ENCODE measurements around the gene XKR3. TPM values are rescaled to one million over a fixed set of nuclear protein-coding genes. Genes with fewer than 3 reads are reported as not detected.
"Not testable (repeated sequence)": the region's sequence is repeated elsewhere in the genome, so short reads cannot be mapped to it uniquely, and the experiment has no call there.

Gene XKR3
- total and polyA plus RNA-seq, 2 experiments from 2014 or later, result 0.33 to 0.98 TPM

- Histone ChIP-seq H3K9me3 (ENCODE audit: low read depth) (no peaks in the 10 kb centered on the region), H3K4me1 (ENCODE audit: insufficient read depth) (no peaks in the 10 kb centered on the region), H2AFZ (no peak overlapping the region), H3K36me3 (replicated peaks; ENCODE audit: insufficient read depth, low read depth) (no peaks in the 10 kb centered on the region), H3K79me2 (no peaks in the 10 kb centered on the region), H4K20me1 (ENCODE audit: insufficient read depth, poor library complexity, severe bottlenecking) (no peaks in the 10 kb centered on the region), H3K4me2 (no peak overlapping the region), H3K27ac (no peak overlapping the region), H3K4me3 (no peak overlapping the region), H3K27me3 (no peaks in the 10 kb centered on the region), H3K9me2 (replicated peaks; ENCODE audit: insufficient read depth) (no peaks in the 10 kb centered on the region)
- no peak for TF ChIP-seq EZH2 (IDR thresholded peaks at IDR 0.05; ENCODE audit: borderline replicate concordance)
- DNase-seq (ENCODE audit: low spot score), result no peak
- 70% methylated on average over 2 of the region's 2 CpGs for WGBS (ENCODE audit: low lambda C conversion rate, missing lambda C conversion rate)
Measured at GRCh38 chr22:16777284-16777924, 47.8 kb downstream of the XKR3 start.

GRCh38 chr22:16776080-16776479 lies 49.1 kb downstream of the XKR3 start:
- Histone ChIP-seq H3K27ac (no peak overlapping the region), H3K27me3 (no peaks in the 10 kb centered on the region), H3K79me2 (no peaks in the 10 kb centered on the region), H3K9me2 (replicated peaks; ENCODE audit: insufficient read depth) (no peaks in the 10 kb centered on the region), H3K36me3 (replicated peaks; ENCODE audit: insufficient read depth, low read depth) (no peaks in the 10 kb centered on the region), H3K4me3 (no peak overlapping the region), H2AFZ (no peak overlapping the region), H3K4me1 (ENCODE audit: insufficient read depth) (no peaks in the 10 kb centered on the region), H3K9me3 (ENCODE audit: low read depth) (no peaks in the 10 kb centered on the region), H4K20me1 (ENCODE audit: insufficient read depth, poor library complexity, severe bottlenecking) (no peaks in the 10 kb centered on the region), H3K4me2 (no peak overlapping the region)
- no peak for DNase-seq (ENCODE audit: low spot score)
- 88% methylated on average over 3 of the region's 3 CpGs for WGBS (ENCODE audit: low lambda C conversion rate, missing lambda C conversion rate)
- TF ChIP-seq EZH2phosphoT487 (IDR thresholded peaks at IDR 0.05; ENCODE audit: low read depth, severe bottlenecking, unreplicated experiment) (no peak), CTCF (IDR thresholded peaks at IDR 0.05; ENCODE audit: poor library complexity) (no peak), EZH2 (IDR thresholded peaks at IDR 0.05; ENCODE audit: borderline replicate concordance) (no peak)

DNA sequence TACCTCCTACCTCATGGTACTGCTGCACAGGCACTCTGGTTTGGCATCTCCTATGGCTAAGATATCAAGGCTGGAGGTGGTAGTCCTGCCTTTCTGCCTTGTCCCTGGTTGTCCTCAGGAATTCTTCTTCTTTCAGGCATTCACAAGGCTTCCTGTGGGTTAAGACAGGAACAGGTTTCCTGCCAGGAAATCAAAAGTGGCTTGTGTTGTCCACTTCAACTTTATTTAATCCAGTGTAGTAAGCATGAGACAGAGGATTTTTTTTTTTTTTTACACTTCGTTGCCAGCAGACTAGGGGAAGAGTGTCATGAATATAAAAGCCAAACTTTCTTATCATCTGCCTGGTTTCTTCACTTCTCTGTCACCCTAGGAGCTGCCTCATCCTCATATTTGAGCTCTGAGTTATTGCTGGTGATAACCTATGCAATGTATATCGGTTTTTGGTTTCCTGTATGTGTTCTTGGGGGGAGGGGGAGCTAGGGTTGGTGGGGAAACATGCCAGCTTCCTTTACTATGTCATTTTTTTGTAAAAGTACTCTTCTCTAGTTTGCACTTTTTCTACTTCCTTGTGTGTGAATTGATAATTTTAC lies 50.2 kb downstream of the XKR3 start:
- DNase-seq (ENCODE audit: low spot score), result no peak
- Histone ChIP-seq H3K4me1 (ENCODE audit: insufficient read depth) (no peaks in the 10 kb centered on the region), H3K36me3 (replicated peaks; ENCODE audit: insufficient read depth, low read depth) (no peaks in the 10 kb centered on the region), H3K27me3 (no peaks in the 10 kb centered on the region), H3K9me3 (ENCODE audit: low read depth) (no peaks in the 10 kb centered on the region), H3K9me2 (replicated peaks; ENCODE audit: insufficient read depth) (no peaks in the 10 kb centered on the region), H4K20me1 (ENCODE audit: insufficient read depth, poor library complexity, severe bottlenecking) (no peaks in the 10 kb centered on the region), H2AFZ (no peak overlapping the region), H3K79me2 (no peaks in the 10 kb centered on the region), H3K4me2 (no peak overlapping the region), H3K27ac (no peak overlapping the region), H3K4me3 (no peak overlapping the region)
- 39% methylated on average over 2 of the region's 2 CpGs for WGBS (ENCODE audit: low lambda C conversion rate, missing lambda C conversion rate)
- TF ChIP-seq EZH2phosphoT487 (IDR thresholded peaks at IDR 0.05; ENCODE audit: low read depth, severe bottlenecking, unreplicated experiment), result no peak
- no peak for TF ChIP-seq EZH2 (IDR thresholded peaks at IDR 0.05; ENCODE audit: borderline replicate concordance)
- TF ChIP-seq CTCF (IDR thresholded peaks at IDR 0.05; ENCODE audit: poor library complexity), result no peak

- not testable (repeated sequence) for H3K27ac ChIP-seq; H2AFZ ChIP-seq; H3K4me3 ChIP-seq; H3K27me3 ChIP-seq; DNase-seq (ENCODE audit: low spot score); H3K4me2 ChIP-seq; H3K79me2 ChIP-seq; H4K20me1 ChIP-seq (ENCODE audit: insufficient read depth, poor library complexity, severe bottlenecking); H3K4me1 ChIP-seq (ENCODE audit: insufficient read depth); H3K36me3 ChIP-seq (replicated peaks; ENCODE audit: insufficient read depth, low read depth); H3K9me3 ChIP-seq (ENCODE audit: low read depth); H3K9me2 ChIP-seq (replicated peaks; ENCODE audit: insufficient read depth)
- 81% methylated on average over 4 of the region's 4 CpGs for WGBS (ENCODE audit: low lambda C conversion rate, missing lambda C conversion rate)
Measured at GRCh38 chr22:16771569-16771968, 53.6 kb downstream of the XKR3 start.

DNA sequence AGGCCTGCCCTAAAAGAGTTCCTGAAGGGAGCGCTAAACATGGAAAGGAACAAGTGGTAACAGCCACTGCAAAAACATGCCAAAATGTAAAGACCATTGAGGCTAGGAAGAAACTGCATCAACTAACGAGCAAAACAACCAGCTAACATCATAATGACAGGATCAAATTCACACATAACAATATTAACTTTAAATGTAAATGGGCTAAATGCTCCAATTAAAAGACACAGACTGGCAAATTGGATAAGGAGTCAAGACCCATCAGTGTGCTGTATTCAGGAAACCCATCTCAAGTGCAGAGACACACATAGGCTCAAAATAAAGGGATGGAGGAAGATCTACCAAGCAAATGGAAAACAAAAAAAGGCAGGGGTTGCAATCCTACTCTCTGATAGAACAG lies 57.3 kb downstream of the XKR3 start:
- H3K9me3 ChIP-seq (ENCODE audit: low read depth); H3K4me2 ChIP-seq; H3K4me3 ChIP-seq; H3K79me2 ChIP-seq; DNase-seq (ENCODE audit: low spot score); H3K36me3 ChIP-seq (replicated peaks; ENCODE audit: insufficient read depth, low read depth); H3K27me3 ChIP-seq; H3K4me1 ChIP-seq (ENCODE audit: insufficient read depth); H3K27ac ChIP-seq; H2AFZ ChIP-seq; H3K9me2 ChIP-seq (replicated peaks; ENCODE audit: insufficient read depth); H4K20me1 ChIP-seq (ENCODE audit: insufficient read depth, poor library complexity, severe bottlenecking): not testable (repeated sequence)
- WGBS (ENCODE audit: low lambda C conversion rate, missing lambda C conversion rate), result 84% methylated on average over 2 of the region's 2 CpGs

- DNase-seq (ENCODE audit: low spot score); H3K9me3 ChIP-seq (ENCODE audit: low read depth); H3K4me2 ChIP-seq; H4K20me1 ChIP-seq (ENCODE audit: insufficient read depth, poor library complexity, severe bottlenecking); H3K27me3 ChIP-seq; H3K4me1 ChIP-seq (ENCODE audit: insufficient read depth); H2AFZ ChIP-seq; H3K9me2 ChIP-seq (replicated peaks; ENCODE audit: insufficient read depth); H3K4me3 ChIP-seq; H3K36me3 ChIP-seq (replicated peaks; ENCODE audit: insufficient read depth, low read depth); H3K79me2 ChIP-seq; H3K27ac ChIP-seq: not testable (repeated sequence)
- WGBS (ENCODE audit: low lambda C conversion rate, missing lambda C conversion rate), result 76% methylated on average over 2 of the region's 2 CpGs
Measured at GRCh38 chr22:16762224-16762623, 63.0 kb downstream of the XKR3 start.

- H3K4me2 ChIP-seq; H3K4me3 ChIP-seq; H3K9me2 ChIP-seq (replicated peaks; ENCODE audit: insufficient read depth); H3K4me1 ChIP-seq (ENCODE audit: insufficient read depth); DNase-seq (ENCODE audit: low spot score); H2AFZ ChIP-seq; H4K20me1 ChIP-seq (ENCODE audit: insufficient read depth, poor library complexity, severe bottlenecking); H3K27ac ChIP-seq; H3K9me3 ChIP-seq (ENCODE audit: low read depth); H3K36me3 ChIP-seq (replicated peaks; ENCODE audit: insufficient read depth, low read depth); H3K79me2 ChIP-seq; H3K27me3 ChIP-seq: not testable (repeated sequence)
- 43% methylated on average over 4 of the region's 4 CpGs for WGBS (ENCODE audit: low lambda C conversion rate, missing lambda C conversion rate)
Measured at GRCh38 chr22:16760416-16760815, 64.8 kb downstream of the XKR3 start.
